SKM-1 (cell line): ENCODE measurements around the gene CHP2.
"Not testable (repeated sequence)": the region's sequence is repeated elsewhere in the genome, so short reads cannot be mapped to it uniquely, and the experiment has no call there.

Source experiments
- DNase-seq: peaks from one replicate; lab custom pipeline; 2025; ENCODE audit not compliant: unreplicated experiment; lab: John Stamatoyannopoulos, UW

The CHP2 gene

DNA sequence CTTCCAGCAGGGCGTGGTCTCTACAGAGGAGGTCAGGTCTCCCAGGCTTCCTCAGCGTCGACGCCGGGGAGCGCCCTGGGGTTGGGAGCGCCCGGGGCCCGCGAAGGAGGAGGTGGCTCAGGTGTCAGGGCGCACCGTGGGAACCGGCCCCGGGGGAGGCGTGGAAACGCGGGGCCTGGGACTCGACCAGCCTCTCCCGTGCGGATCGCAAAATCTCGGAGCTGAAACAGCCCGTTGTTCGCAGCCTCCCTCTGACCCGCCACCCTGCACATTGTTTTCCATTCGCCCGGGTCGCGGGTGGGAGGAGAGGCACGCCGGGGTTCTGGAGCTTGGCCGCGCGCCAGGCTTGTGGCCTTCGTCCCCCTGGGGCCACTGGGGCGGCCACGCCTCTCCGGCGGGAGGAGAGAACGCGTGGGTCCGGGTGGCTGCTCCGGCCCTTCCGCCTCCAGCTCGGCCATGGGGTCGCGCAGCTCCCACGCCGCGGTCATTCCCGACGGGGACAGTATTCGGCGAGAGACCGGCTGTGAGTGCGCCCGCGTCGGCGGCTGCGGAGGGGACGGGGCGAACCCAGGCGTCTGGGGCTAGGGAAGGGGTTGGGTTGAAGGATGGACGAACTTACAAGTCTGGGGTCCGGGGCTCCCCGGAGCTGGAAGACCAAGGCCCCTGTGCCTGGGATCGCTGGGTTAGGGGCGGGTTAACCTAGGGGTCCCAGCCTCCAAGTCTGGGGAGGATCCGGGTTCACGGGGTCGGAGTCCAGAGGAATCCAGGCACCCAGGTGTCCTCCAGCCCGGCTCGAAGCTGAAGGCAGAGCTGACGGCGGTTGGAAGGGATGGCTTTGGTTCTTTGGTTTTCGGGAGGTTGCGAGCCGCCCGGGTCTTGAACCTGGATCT, at the start of gene CHP2:
Gene CHP2 (plus strand): TSS at position 433 of the 890 bp plus-strand sequence. CDS start 24 bp downstream, at position 457.
- no peak for DNase-seq

GRCh38 chr16:23705517-23705902, 49.3 kb upstream of the CHP2 start:
- no peak for DNase-seq

DNA sequence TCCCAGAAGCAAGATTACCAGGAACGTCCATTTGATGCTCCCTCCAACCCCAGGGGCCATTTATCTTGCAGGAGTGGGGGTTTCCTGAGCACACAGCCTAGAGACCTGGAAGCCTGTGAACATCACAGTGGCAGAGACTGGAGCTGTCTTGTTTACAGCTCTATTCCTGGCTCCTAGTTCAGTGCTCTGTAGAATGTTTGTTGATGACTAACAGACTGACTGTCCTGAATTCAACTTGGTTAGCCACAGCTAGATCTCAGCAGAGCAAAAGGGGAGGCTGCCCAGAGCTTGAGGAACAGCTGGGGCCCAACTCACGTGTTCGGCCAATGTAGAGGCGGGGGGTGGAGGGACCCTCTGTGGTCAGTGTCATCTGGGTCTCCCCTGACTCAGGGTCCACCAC, 48.4 kb upstream of the CHP2 start:
- DNase-seq = no peak

GRCh38 chr16:23709536-23709935, 45.3 kb upstream of the CHP2 start:
- no peak for DNase-seq

GRCh38 chr16:23710008-23710407, 44.8 kb upstream of the CHP2 start:
- DNase-seq = no peak

GRCh38 chr16:23710504-23710903, 44.3 kb upstream of the CHP2 start:
- no peak for DNase-seq

GRCh38 chr16:23711785-23712184, 43.0 kb upstream of the CHP2 start:
- DNase-seq = no peak

- no peak for DNase-seq
Measured at GRCh38 chr16:23712976-23713375, 41.9 kb upstream of the CHP2 start, which contains the start of gene ERN2. TSS of gene ERN2 (minus strand) at chr16:23713222. CDS start at chr16:23713187, 35 bp downstream.

DNA sequence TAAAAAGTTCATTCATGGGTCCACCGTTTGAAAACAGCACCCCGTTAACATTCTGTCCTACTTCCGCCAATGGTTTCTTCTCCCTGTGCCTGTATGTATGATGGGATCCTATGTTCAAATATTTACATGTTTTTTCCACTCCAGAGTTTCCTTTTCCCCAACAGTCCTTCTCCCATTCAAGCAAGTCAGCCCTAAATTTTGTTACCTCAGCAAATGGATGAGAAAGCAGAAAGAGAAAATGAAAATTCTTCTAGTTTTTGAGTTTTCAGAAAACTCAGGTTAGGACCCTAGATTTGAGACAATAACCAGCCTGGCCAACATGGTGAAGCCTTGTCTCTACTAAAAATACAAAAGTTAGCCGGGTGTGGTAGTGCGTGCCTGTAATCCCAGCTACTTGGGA, 38.3 kb upstream of the CHP2 start:
- DNase-seq = no peak

DNA sequence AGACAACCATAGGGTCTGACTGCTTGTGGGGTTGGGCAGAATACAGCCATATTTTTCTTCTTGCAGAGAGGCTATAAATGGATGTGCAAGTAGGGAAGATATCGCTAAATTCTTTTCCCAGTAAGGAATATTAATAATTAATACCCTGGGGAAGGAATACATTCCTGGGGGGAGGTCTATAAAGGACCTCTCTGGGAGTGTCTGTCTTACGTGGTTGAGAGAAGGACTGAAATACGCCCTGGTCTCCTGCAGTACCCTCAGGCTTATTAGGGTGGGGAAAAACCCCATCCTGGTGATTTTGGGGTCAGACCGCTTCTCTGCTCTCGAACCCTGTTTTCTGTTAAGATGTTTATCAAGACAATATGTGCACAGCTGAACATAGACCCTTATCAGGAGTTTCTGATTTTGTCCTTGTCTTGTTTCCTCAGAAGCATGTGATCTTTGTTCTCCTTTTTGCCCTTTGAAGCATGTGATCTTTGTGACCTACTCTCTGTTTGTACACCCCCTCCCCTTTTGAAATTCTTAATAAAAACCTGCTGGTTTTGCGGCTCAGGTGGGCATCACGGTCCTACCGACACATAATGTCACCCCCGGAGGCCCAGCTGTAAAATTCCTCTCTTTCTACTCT, 32.1 kb upstream of the CHP2 start:
- DNase-seq = not testable (repeated sequence)

DNA sequence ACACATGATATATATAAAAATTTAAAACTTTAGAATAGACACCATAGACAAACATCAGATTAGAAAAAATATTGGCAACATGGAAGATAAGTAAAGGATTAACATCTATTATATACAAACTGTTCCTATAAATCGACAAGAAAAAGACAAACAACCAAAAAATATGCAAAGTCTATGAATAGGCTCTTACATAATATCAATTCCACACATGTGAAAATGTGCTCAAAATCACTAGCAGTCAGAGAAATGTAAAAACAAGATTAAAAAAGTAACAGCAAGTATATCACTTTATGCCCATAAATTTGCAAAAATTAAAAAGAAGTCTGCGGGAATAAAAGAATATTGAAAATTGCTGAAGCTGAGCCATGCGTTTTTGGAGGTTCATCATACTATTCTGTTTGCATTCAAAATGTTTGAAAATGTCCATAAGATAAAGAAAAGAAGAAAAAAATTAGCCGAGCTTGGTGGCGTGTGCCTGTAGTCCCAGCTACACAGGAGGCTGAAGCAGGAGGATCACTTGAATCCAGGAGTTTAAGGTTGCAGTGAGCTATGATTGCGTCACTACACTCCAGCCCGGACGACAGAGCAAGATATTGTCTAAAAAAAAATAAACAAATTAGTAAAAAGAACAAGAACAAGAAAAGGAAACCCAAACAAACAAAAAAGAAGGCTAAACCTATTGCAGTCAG, 30.6 kb upstream of the CHP2 start:
- DNase-seq = no peak

- no peak for DNase-seq
Measured at GRCh38 chr16:23724785-23725131, 30.1 kb upstream of the CHP2 start.

DNA sequence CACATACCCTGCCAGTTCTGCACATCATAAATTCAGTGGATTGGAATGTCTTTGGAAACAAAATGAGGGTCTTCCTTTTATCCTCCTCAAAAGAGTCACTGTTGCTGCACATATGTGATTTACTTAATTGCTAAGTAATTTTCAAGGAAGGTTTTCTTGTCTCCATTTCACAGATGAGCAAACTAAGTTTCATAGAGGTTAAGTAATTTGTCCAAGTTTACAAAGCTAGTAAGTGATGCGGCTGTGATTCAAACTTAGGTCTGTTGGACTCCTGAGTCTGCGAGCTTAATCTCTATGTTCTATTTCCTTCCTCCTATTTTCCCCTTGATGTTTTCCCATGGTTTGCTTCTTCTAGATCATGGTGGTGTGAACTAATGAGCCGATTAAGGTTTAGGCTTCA, 28.1 kb upstream of the CHP2 start:
- no peak for DNase-seq

- no peak for DNase-seq
Measured at GRCh38 chr16:23728112-23728477, 26.7 kb upstream of the CHP2 start.

DNA sequence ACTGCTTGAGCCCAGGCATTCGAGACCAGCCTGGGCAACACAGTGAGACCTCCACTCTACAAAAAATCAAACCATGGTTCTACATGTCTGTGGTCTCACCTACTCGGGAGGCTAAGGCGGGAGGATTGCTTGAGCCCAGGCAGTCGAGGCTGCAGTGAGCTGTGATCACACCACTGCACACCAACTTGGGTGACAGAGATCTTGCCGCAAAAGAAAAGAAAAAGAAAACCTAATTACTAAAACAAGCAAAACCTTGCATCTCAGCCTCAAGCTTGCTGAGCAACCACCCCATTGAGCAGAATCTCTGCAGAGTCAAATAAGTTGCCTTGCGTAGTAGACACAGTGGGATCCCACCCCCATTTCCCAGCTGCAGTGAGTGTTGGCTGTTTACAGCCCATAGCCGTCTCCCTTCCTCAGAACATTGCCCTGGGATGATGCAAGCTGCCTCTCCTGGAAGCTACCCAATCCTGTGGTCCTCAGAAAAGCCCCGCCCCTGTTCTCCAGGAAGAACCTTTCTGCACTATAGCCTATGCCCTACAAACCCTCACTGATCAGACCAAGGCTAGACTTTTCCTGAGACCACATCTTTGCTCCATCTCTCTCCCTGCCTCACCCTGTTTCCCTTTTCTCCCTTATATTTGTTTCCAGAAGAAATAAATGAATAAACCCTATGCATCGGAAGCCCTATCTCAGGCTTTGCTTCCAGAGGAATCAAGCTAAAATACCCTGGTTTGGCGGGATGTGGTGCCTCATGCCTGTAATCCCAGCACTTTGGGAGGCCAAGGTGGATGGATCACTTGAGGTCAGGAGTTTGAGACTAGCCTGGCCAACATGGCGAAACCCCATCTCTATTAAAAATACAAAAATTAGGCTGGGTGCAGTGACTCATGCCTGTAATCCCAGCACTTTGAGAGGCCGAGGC, 25.1 kb upstream of the CHP2 start:
- DNase-seq = no peak

GRCh38 chr16:23734176-23734893, 20.5 kb upstream of the CHP2 start:
- no peak for DNase-seq

- DNase-seq = not testable (repeated sequence)
Measured at GRCh38 chr16:23737423-23738028, 17.3 kb upstream of the CHP2 start.

DNA sequence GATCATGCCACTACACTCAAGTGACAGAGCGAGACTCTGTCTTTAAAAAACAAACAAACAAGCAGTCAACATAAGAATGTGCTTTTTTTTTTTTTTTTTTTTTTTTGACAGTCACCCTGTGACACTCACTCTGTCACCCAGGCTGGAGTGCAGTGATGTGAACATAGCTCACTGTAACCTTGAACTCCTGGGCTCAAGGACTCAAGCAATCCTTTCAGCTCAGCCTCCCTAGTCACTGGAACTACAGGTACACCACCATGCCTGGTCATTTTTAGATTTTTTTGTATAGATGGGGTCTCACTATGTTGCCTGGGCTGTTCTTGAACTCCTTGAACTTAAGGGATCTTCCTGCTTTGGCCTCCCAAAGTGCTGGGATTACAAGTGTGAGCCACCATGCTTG, 15.3 kb upstream of the CHP2 start:
- no peak for DNase-seq

GRCh38 chr16:23741675-23742303, 13.0 kb upstream of the CHP2 start:
- DNase-seq = no peak
